Trophoblast cell (in vitro differentiated cells and primary cell): Measurements from ENCODE around the gene SLC6A11. TPM values are rescaled to one million over a fixed set of nuclear protein-coding genes. Genes with fewer than 3 reads are reported as not detected.

Experiments
- DNase-seq, 2 donors: peaks; one replicate each; pipeline ENCODE4 v3.0.0-alpha.2; 2016
- H2AFZ ChIP-seq: 2 replicates; pipeline ENCODE4 v1.6.1; 2013; ENCODE audit warnings: low read length, moderate library complexity, mild to moderate bottlenecking; ENCODE audit not compliant: insufficient read depth, poor library complexity
- H2AK5ac ChIP-seq: 2 replicates; pipeline ENCODE4 v1.6.1; 2013; ENCODE audit warnings: mild to moderate bottlenecking, low read length
- H2BK120ac ChIP-seq: 2 replicates; pipeline ENCODE4 v1.6.1; 2013; ENCODE audit warnings: low read length, mild to moderate bottlenecking, moderate library complexity; ENCODE audit not compliant: insufficient read depth, poor library complexity
- H2BK12ac ChIP-seq: 2 replicates; pipeline ENCODE4 v1.6.1; 2013; ENCODE audit warnings: mild to moderate bottlenecking, low read length, moderate library complexity
- H2BK5ac ChIP-seq: 2 replicates; pipeline ENCODE4 v1.6.1; 2013; ENCODE audit warnings: low read length, low read depth, moderate library complexity, mild to moderate bottlenecking; ENCODE audit not compliant: poor library complexity
- H3K14ac ChIP-seq: 2 replicates; pipeline ENCODE4 v1.6.1; 2013; ENCODE audit warnings: mild to moderate bottlenecking, low read length
- H3K18ac ChIP-seq: 2 replicates; pipeline ENCODE4 v1.6.1; 2013; ENCODE audit warnings: mild to moderate bottlenecking, low read length
- H3K23ac ChIP-seq: 2 replicates; pipeline ENCODE4 v1.6.1; 2013; ENCODE audit warnings: low read length
- H3K27ac ChIP-seq: 2 replicates; pipeline ENCODE4 v1.5.1; 2013; ENCODE audit warnings: low read depth, mild to moderate bottlenecking, inconsistent platforms, low read length, moderate library complexity
- H3K27me3 ChIP-seq: 2 replicates; pipeline ENCODE4 v1.6.1; 2013; ENCODE audit warnings: inconsistent platforms, mild to moderate bottlenecking, low read length, moderate library complexity; ENCODE audit not compliant: insufficient read depth
- H3K36me3 ChIP-seq, 2 experiments: 1 replicate in 1 of 2; 2 replicates in 1 of 2; pipeline ENCODE4 v1.6.1; 2013; ENCODE audit warnings: low read length in 2 of 2, mild to moderate bottlenecking in 2 of 2, moderate library complexity in 1 of 2; ENCODE audit not compliant: insufficient read depth in 2 of 2, control insufficient read depth in 1 of 2
- H3K4ac ChIP-seq: 2 replicates; pipeline ENCODE4 v1.6.1; 2013; ENCODE audit warnings: low read depth, mild to moderate bottlenecking, low read length, moderate library complexity
- H3K4me1 ChIP-seq, 2 experiments: 1 replicate in 1 of 2; 2 replicates in 1 of 2; pipeline ENCODE4 v1.6.1; 2013; ENCODE audit warnings: low read length in 2 of 2, mild to moderate bottlenecking in 2 of 2, moderate library complexity in 1 of 2; ENCODE audit not compliant: insufficient read depth in 2 of 2, control insufficient read depth in 1 of 2
- H3K4me2 ChIP-seq: 2 replicates; pipeline ENCODE4 v1.6.1; 2013; ENCODE audit warnings: inconsistent platforms, mild to moderate bottlenecking, low read length, moderate library complexity
- H3K4me3 ChIP-seq: 2 replicates; pipeline ENCODE4 v1.5.1; 2013; ENCODE audit warnings: mild to moderate bottlenecking, low read depth, low read length, inconsistent platforms
- H3K79me1 ChIP-seq: one replicate; pipeline ENCODE4 v1.6.1; 2013; ENCODE audit warnings: low read length
- H3K79me2 ChIP-seq: 2 replicates; pipeline ENCODE4 v1.6.1; 2013; ENCODE audit warnings: low read length, mild to moderate bottlenecking; ENCODE audit not compliant: control insufficient read depth, insufficient read depth, poor library complexity
- H3K9ac ChIP-seq: 2 replicates; pipeline ENCODE4 v1.6.1; 2013; ENCODE audit warnings: mild to moderate bottlenecking, low read length
- H3K9me3 ChIP-seq: 2 replicates; pipeline ENCODE4 v1.6.1; 2013; ENCODE audit warnings: low read depth, mild to moderate bottlenecking, control low read depth, inconsistent platforms, low read length; ENCODE audit not compliant: insufficient read depth
- H4K12ac ChIP-seq: 2 replicates; pipeline ENCODE4 v1.6.1; 2013; ENCODE audit warnings: low read depth, mild to moderate bottlenecking, low read length, moderate library complexity
- H4K8ac ChIP-seq: 2 replicates; pipeline ENCODE4 v1.6.1; 2013; ENCODE audit warnings: low read depth, mild to moderate bottlenecking, low read length, moderate library complexity
- H4K91ac ChIP-seq: one replicate; pipeline ENCODE4 v1.6.1; 2013; ENCODE audit warnings: low read depth, mild to moderate bottlenecking, low read length, moderate library complexity
- whole genome bisulfite sequencing: extraction: QIAGEN DNeasy Blood & Tissue Kit; methylation state at CpG from one replicate; pipeline ENCODE4 v1.1.7; 2013; ENCODE audit warnings: missing lambda C conversion rate; ENCODE audit not compliant: insufficient read length, insufficient coverage; ENCODE audit errors: extremely low coverage; 5-methylcytosine and 5-hydroxymethylcytosine counted together
- polyA plus RNA-seq: library from polyadenylated mRNA; stranded (reverse); fragments of 200-250 nt; gene quantifications from 2 replicates; pipeline ENCODE4 v1.2.3, GENCODE V29; 2013

Gene SLC6A11
- 0.01 and 0.03 TPM in 2 replicates for polyA plus RNA-seq

- peak; percentile 75 to 84 for DNase-seq
- no peak within 1 kb of the TSS for H3K9ac ChIP-seq
Observed at GRCh38 chr3:10816019-10816862, at the start of gene SLC6A11. SLC6A11 (plus strand) TSS chr3:10816228; CDS start chr3:10816266, 38 bp downstream.

DNA sequence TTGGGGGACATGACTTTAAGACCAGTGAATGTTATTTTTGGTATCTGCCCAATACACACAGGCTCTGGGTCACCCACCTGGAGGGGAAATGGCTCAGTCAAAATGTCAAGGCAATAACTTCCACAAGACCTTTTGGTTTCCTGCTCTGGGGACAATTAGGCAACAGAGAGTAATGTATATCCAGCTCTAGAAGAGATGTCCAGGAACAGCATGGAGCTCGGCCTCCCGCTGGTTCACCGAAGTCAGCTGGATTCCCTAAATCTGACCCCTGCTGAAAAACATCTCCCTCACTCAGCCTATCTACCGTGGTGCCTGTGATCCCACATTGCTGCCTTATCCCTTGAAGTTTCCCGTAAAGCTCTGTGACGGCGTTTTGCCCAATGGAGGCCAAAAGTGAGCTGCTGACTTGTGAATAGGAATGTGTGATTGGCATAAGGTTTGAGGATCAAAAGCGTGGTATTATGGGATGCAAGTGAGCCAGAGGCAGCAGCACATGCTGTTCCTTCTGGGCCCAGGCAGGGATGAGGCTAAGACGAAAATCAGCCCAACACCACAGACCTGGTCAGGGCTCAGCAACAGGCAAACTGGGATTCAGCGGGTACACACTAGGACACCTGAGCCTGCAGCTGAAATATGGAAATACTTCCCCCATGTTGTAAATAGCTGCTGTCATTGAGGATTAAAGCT is 47.2 kb upstream of the SLC6A11 start:
- Histone ChIP-seq H4K8ac (no peak overlapping the region), H3K4me3 (no peak overlapping the region), H2AFZ (no peak overlapping the region), H3K4me2 (no peak overlapping the region), H3K18ac (no peak overlapping the region), H3K4ac (no peak overlapping the region), H3K27me3 (no peaks in the 10 kb centered on the region), H4K91ac (no peak overlapping the region), H2AK5ac (no peak overlapping the region), H3K79me2 (no peaks in the 10 kb centered on the region), H2BK120ac (no peak overlapping the region), H3K14ac (no peak overlapping the region), H3K79me1 (no peaks in the 10 kb centered on the region), H3K9ac (no peak overlapping the region), H3K9me3 (no peaks in the 10 kb centered on the region), H3K23ac (no peak overlapping the region), H2BK5ac (no peak overlapping the region), H3K4me1 (no peaks in the 10 kb centered on the region), H4K12ac (no peak overlapping the region), H3K36me3 (no peaks in the 10 kb centered on the region), H2BK12ac (no peak overlapping the region), H3K27ac (no peak overlapping the region)
- DNase-seq: no peak
- WGBS: no CpG with 5 or more reads among the region's 10 CpGs

More at GRCh38 chr3:10816019-10816862, at the start of gene SLC6A11:
- H3K23ac ChIP-seq: no peak within 1 kb of the TSS
- no peak within 1 kb of the TSS for H3K4ac ChIP-seq
- H3K4me2 ChIP-seq: peak within 1 kb of the TSS; percentile 78
- no peak within 1 kb of the TSS for H2AK5ac ChIP-seq
- H2BK5ac ChIP-seq: no peak within 1 kb of the TSS
- H4K8ac ChIP-seq: no peak within 1 kb of the TSS
- WGBS: no CpG with 5 or more reads among the region's 96 CpGs
- H3K14ac ChIP-seq: no peak within 1 kb of the TSS
- H4K12ac ChIP-seq: no peak within 1 kb of the TSS
- peaks cover 0 to 9% of the 10 kb centered on the region in 2 experiments for H3K4me1 ChIP-seq
- no peak within 1 kb of the TSS for H3K27ac ChIP-seq
- peaks cover 23% of the 10 kb centered on the region for H3K27me3 ChIP-seq
- peak within 1 kb of the TSS; percentile 62 for H3K4me3 ChIP-seq
- H2AFZ ChIP-seq: no peak within 1 kb of the TSS
- no peaks in the 10 kb centered on the region for H3K36me3 ChIP-seq
- no peaks in the 10 kb centered on the region for H3K79me2 ChIP-seq
- H3K9me3 ChIP-seq: peaks cover 4% of the 10 kb centered on the region
- H3K18ac ChIP-seq: no peak within 1 kb of the TSS
- H4K91ac ChIP-seq: no peak within 1 kb of the TSS
- H3K79me1 ChIP-seq: no peaks in the 10 kb centered on the region
- H2BK12ac ChIP-seq: no peak within 1 kb of the TSS
- no peak within 1 kb of the TSS for H2BK120ac ChIP-seq

- Histone ChIP-seq H3K4me3 (no peak overlapping the region), H3K9ac (no peak overlapping the region)
- WGBS: no CpG with 5 or more reads among the region's 11 CpGs
Observed at GRCh38 chr3:10770547-10770946, 45.5 kb upstream of the SLC6A11 start.

GRCh38 chr3:10770981-10771380 is 45.0 kb upstream of the SLC6A11 start:
- Histone ChIP-seq H2AFZ (no peak overlapping the region), H2BK120ac (no peak overlapping the region), H3K27me3 (no peaks in the 10 kb centered on the region), H3K27ac (no peak overlapping the region), H3K79me1 (no peaks in the 10 kb centered on the region), H3K23ac (no peak overlapping the region), H4K12ac (no peak overlapping the region), H4K8ac (no peak overlapping the region), H3K9ac (no peak overlapping the region), H4K91ac (no peak overlapping the region), H2BK5ac (no peak overlapping the region), H3K18ac (no peak overlapping the region), H3K79me2 (no peaks in the 10 kb centered on the region), H3K4me1 (no peaks in the 10 kb centered on the region), H3K36me3 (no peaks in the 10 kb centered on the region), H2AK5ac (no peak overlapping the region), H3K4me2 (no peak overlapping the region), H2BK12ac (no peak overlapping the region), H3K14ac (no peak overlapping the region), H3K4me3 (no peak overlapping the region), H3K9me3 (peaks cover 3% of the 10 kb centered on the region), H3K4ac (no peak overlapping the region)
- DNase-seq: no peak
- no CpG with 5 or more reads among the region's 3 CpGs for WGBS

More at GRCh38 chr3:10770547-10770946, 45.5 kb upstream of the SLC6A11 start:
- H2AFZ ChIP-seq: no peak overlapping the region
- H3K9me3 ChIP-seq: peaks cover 3% of the 10 kb centered on the region
- DNase-seq: no peak
- H3K27ac ChIP-seq: no peak overlapping the region
- no peak overlapping the region for H4K12ac ChIP-seq
- H3K4me2 ChIP-seq: no peak overlapping the region
- no peak overlapping the region for H4K8ac ChIP-seq
- no peaks in the 10 kb centered on the region for H3K79me2 ChIP-seq
- no peaks in the 10 kb centered on the region for H3K36me3 ChIP-seq
- no peak overlapping the region for H2BK12ac ChIP-seq
- no peaks in the 10 kb centered on the region for H3K27me3 ChIP-seq
- H3K4me1 ChIP-seq: no peaks in the 10 kb centered on the region
- no peak overlapping the region for H4K91ac ChIP-seq
- H2BK5ac ChIP-seq: no peak overlapping the region
- H3K23ac ChIP-seq: no peak overlapping the region
- H3K4ac ChIP-seq: no peak overlapping the region
- H3K79me1 ChIP-seq: no peaks in the 10 kb centered on the region
- no peak overlapping the region for H2AK5ac ChIP-seq
- no peak overlapping the region for H3K18ac ChIP-seq
- no peak overlapping the region for H2BK120ac ChIP-seq
- no peak overlapping the region for H3K14ac ChIP-seq
